Medulla oblongata (tissue), 1 donor: Measurements from ENCODE around the gene GOLGA6L9.
"Not testable (repeated sequence)": the region's sequence is repeated elsewhere in the genome, so short reads cannot be mapped to it uniquely, and the experiment has no call there.

Experiments
- DNase-seq: peaks from one replicate; pipeline ENCODE4 v3.0.0-alpha.2; 2015; ENCODE audit errors: extremely low spot score

The GOLGA6L9 gene

GRCh38 chr15:82429693-82430092 is at the start of gene GOLGA6L9:
GOLGA6L9 (plus strand) TSS chr15:82429816; CDS start chr15:82430080, 264 bp downstream.
- not testable (repeated sequence) for DNase-seq

GRCh38 chr15:82381330-82381955 is 48.2 kb upstream of the GOLGA6L9 start:
- DNase-seq = not testable (repeated sequence)

GRCh38 chr15:82387209-82387608 is 42.4 kb upstream of the GOLGA6L9 start:
- not testable (repeated sequence) for DNase-seq

GRCh38 chr15:82390152-82390551 is 39.5 kb upstream of the GOLGA6L9 start:
- not testable (repeated sequence) for DNase-seq

- not testable (repeated sequence) for DNase-seq
Measured at GRCh38 chr15:82392077-82392476, 37.5 kb upstream of the GOLGA6L9 start.

GRCh38 chr15:82393671-82394070 is 35.9 kb upstream of the GOLGA6L9 start:
- no peak for DNase-seq

- DNase-seq = not testable (repeated sequence)
Measured at GRCh38 chr15:82395788-82396187, 33.8 kb upstream of the GOLGA6L9 start.

GRCh38 chr15:82397817-82398216 is 31.8 kb upstream of the GOLGA6L9 start:
- no peak for DNase-seq

- no peak for DNase-seq
Measured at GRCh38 chr15:82398785-82399184, 30.8 kb upstream of the GOLGA6L9 start.

GRCh38 chr15:82399366-82400103 is 30.1 kb upstream of the GOLGA6L9 start:
- DNase-seq = not testable (repeated sequence)

GRCh38 chr15:82401918-82402317 is 27.7 kb upstream of the GOLGA6L9 start:
- not testable (repeated sequence) for DNase-seq

- not testable (repeated sequence) for DNase-seq
Measured at GRCh38 chr15:82402341-82402740, 27.3 kb upstream of the GOLGA6L9 start.

GRCh38 chr15:82406211-82406610 is 23.4 kb upstream of the GOLGA6L9 start:
- not testable (repeated sequence) for DNase-seq

GRCh38 chr15:82410306-82410705 is 19.3 kb upstream of the GOLGA6L9 start:
- not testable (repeated sequence) for DNase-seq

- DNase-seq = not testable (repeated sequence)
Measured at GRCh38 chr15:82411595-82411994, 18.0 kb upstream of the GOLGA6L9 start.

- not testable (repeated sequence) for DNase-seq
Measured at GRCh38 chr15:82414525-82415191, 15.0 kb upstream of the GOLGA6L9 start.

GRCh38 chr15:82420516-82420915 is 9.1 kb upstream of the GOLGA6L9 start:
- not testable (repeated sequence) for DNase-seq

- not testable (repeated sequence) for DNase-seq
Measured at GRCh38 chr15:82420966-82421365, 8.7 kb upstream of the GOLGA6L9 start.

- DNase-seq = not testable (repeated sequence)
Measured at GRCh38 chr15:82427117-82427516, 2.5 kb upstream of the GOLGA6L9 start.

- DNase-seq = not testable (repeated sequence)
Measured at GRCh38 chr15:82445420-82445819, 15.8 kb downstream of the GOLGA6L9 start.

GRCh38 chr15:82457336-82457735 is 27.7 kb downstream of the GOLGA6L9 start:
- DNase-seq = not testable (repeated sequence)

- not testable (repeated sequence) for DNase-seq
Measured at GRCh38 chr15:82465629-82466028, 36.0 kb downstream of the GOLGA6L9 start.
